ENCODE measurements around the gene SH3RF3. TPM values are rescaled to one million over a fixed set of nuclear protein-coding genes. Genes with fewer than 3 reads are reported as not detected.

Gene SH3RF3
- total and polyA plus RNA-seq, 8 donors: 7.0 to 11.1 (median 8.3) TPM

- H3K27ac ChIP-seq: peak overlapping the region; percentile 60 to 69
- intact Hi-C loops (cut with DNase I): no loop called here
- TF ChIP-seq, protein P1, sequence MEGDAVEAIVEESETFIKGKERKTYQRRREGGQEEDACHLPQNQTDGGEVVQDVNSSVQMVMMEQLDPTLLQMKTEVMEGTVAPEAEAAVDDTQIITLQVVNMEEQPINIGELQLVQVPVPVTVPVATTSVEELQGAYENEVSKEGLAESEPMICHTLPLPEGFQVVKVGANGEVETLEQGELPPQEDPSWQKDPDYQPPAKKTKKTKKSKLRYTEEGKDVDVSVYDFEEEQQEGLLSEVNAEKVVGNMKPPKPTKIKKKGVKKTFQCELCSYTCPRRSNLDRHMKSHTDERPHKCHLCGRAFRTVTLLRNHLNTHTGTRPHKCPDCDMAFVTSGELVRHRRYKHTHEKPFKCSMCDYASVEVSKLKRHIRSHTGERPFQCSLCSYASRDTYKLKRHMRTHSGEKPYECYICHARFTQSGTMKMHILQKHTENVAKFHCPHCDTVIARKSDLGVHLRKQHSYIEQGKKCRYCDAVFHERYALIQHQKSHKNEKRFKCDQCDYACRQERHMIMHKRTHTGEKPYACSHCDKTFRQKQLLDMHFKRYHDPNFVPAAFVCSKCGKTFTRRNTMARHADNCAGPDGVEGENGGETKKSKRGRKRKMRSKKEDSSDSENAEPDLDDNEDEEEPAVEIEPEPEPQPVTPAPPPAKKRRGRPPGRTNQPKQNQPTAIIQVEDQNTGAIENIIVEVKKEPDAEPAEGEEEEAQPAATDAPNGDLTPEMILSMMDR (IDR thresholded peaks at IDR 0.05): no peak
- H3K4me3 ChIP-seq: no peak overlapping the region
- H3K4me1 ChIP-seq: peaks cover 17 to 25% of the 10 kb centered on the region in 2 donors
- ATAC-seq (no peak), DNase-seq (peak in 1 of 4 donors; percentile 29)
- H3K36me3 ChIP-seq: no peaks in the 10 kb centered on the region
- no peaks in the 10 kb centered on the region for H3K27me3 ChIP-seq
- H3K9me3 ChIP-seq: no peaks in the 10 kb centered on the region
Observed at GRCh38 chr2:109317471-109318095, 188.6 kb downstream of the SH3RF3 start.

DNA sequence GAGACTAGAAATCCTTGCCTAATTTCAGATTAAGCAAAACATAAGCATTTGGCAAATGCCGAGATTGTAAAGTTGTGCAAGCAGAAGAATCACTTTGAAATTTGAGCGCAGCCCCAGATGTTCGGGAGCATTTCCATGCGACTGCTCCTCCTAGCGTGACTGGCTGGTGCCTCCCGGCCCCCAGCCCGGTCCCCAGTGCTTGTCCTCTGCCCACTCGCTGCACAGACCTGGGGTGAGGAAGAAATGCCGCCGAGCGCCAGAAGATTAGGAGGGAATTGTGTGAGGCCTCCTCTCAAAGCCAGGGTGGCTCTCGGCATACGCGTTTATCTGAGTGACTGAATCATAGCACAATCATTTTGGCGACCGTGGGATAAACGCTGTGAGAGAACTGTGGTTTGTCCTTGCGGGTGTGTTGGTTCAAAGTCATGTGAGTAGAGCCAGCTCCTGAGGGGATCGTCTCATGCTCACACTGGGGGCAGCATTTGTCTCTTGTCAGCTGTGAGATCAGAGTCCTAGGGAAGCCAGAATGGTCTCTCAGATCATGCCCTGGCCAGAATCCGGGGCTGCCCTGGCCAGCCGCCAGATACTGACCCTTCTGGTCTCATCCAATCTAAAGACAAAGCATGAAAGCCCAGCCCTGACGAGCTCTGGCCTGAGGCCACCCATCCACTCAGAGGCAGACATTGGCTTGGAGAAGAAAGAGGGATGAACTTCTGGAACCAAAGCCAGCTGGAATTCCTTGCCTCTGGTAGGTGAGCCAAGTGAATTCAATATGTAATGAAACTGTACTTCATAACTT is 189.3 kb downstream of the SH3RF3 start:
- ATAC-seq: peak; percentile 56
- Histone ChIP-seq H3K36me3 (no peaks in the 10 kb centered on the region), H3K4me1 (peaks cover 23 to 31% of the 10 kb centered on the region in 2 donors), H3K9me3 (no peaks in the 10 kb centered on the region), H3K27me3 (no peaks in the 10 kb centered on the region), H3K27ac (peak overlapping the region; percentile 60 to 69), H3K4me3 (no peak overlapping the region)
- TF ChIP-seq, protein P1 (IDR thresholded peaks at IDR 0.05): no peak
- intact Hi-C loops (cut with DNase I): no loop called here
- peak in 3 of 4 donors; percentile 60 to 92 (median 87) for DNase-seq

- TF ChIP-seq, protein P1 (IDR thresholded peaks at IDR 0.05): no peak
- Histone ChIP-seq H3K36me3 (no peaks in the 10 kb centered on the region), H3K27ac (peak overlapping the region; percentile 60 to 69), H3K4me3 (no peak overlapping the region), H3K27me3 (no peaks in the 10 kb centered on the region), H3K4me1 (peaks cover 23 to 31% of the 10 kb centered on the region in 2 donors), H3K9me3 (no peaks in the 10 kb centered on the region)
- no peak for DNase-seq
- intact Hi-C loops (cut with DNase I): no loop called here
- ATAC-seq: no peak
Observed at GRCh38 chr2:109318949-109319342, 189.9 kb downstream of the SH3RF3 start.

DNA sequence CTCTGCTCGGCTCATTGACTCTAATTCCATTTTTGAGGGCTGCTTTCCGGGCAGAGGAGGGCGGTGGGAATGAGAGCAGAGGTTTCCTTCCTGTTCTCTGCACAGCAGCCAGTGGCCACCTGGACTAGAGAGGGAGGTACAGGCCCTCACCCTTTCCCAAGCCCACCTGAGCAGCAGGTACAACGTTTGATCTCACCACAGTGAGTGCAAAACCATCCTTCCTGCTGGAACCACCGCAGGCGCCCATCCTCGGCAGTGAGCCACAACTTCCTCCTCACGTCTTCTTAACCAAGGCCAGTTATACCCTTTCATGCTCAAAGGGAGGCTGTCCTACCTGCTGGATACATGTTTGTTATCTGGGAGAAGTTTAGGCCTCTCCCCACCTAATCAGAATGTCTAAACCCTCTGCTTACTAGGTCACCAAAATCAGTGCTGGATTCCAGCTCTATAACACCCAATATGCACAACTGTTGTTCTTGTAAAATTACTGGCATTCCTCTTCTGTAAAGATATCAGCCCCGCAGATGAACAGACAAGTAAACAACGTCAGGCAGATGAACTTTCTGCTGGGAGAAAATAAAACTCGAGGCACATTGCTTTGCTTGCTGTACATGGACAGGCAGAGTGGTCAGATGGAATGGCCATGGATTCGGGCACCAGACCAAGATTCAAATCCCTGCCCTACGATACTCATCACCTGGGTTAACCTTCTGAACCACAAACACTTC is 191.4 kb downstream of the SH3RF3 start:
- H3K4me1 ChIP-seq: peaks cover 23 to 31% of the 10 kb centered on the region in 2 donors
- intact Hi-C loops (cut with DNase I): no loop called here
- H3K36me3 ChIP-seq: no peaks in the 10 kb centered on the region
- no peak overlapping the region for H3K4me3 ChIP-seq
- ATAC-seq: no peak
- H3K9me3 ChIP-seq: no peaks in the 10 kb centered on the region
- H3K27ac ChIP-seq: no peak overlapping the region
- no peaks in the 10 kb centered on the region for H3K27me3 ChIP-seq
- TF ChIP-seq, protein P1 (IDR thresholded peaks at IDR 0.05): no peak
- DNase-seq: no peak

GRCh38 chr2:109321570-109321969 is 192.6 kb downstream of the SH3RF3 start:
- Histone ChIP-seq H3K4me1 (peaks cover 23 to 31% of the 10 kb centered on the region in 2 donors), H3K27ac (peak overlapping the region; percentile 60 to 71), H3K36me3 (no peaks in the 10 kb centered on the region), H3K4me3 (no peak overlapping the region), H3K27me3 (no peaks in the 10 kb centered on the region), H3K9me3 (no peaks in the 10 kb centered on the region)
- no peak for ATAC-seq
- TF ChIP-seq, protein P1 (IDR thresholded peaks at IDR 0.05): no peak
- intact Hi-C loops (cut with DNase I): no loop called here
- DNase-seq: no peak
